Inflammatory macrophage (primary cell): ENCODE measurements around the gene CELSR3.
A peak's percentile ranks its signal among the peaks of the same experiment; 100 is the strongest.

Experiments used
- DNase-seq, 2 donors: peaks; one replicate each; pipeline ENCODE4 v3.0.0-alpha.2; 2020 to 2022

Gene CELSR3

DNA sequence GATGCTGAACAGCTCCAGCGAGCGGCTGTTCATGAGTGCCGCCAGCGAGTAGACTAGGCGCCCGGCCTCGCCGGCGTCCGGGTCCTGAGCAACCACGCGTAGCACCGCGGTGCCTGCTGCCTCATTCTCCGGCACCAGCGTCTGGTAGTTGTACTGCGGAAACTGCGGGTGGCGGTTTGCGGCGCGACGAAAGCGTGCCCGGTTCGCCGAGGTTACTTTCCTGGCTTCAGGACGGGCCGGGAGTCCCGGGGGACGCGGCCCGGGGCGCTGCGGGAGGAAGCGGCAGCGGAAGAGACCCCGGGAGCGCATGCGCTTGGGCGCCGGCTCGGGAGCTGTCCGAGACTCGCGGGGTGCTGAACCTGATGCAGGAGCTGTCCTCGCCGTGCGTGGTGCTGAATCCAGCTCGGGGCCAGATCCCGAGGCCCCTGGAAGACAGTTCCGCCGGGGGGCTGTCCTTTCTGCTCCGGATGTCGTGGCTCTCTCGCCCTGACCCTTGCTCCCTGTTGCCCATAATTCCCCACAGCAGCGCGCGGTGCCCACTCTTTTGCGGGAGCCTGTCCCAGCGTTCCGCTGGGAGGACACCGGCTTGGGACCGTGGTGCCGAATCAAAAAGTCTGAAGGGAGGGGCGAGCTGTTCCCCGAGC is 1.1 kb downstream of the CELSR3 start:
- peak; percentile 37 to 57 for DNase-seq

DNA sequence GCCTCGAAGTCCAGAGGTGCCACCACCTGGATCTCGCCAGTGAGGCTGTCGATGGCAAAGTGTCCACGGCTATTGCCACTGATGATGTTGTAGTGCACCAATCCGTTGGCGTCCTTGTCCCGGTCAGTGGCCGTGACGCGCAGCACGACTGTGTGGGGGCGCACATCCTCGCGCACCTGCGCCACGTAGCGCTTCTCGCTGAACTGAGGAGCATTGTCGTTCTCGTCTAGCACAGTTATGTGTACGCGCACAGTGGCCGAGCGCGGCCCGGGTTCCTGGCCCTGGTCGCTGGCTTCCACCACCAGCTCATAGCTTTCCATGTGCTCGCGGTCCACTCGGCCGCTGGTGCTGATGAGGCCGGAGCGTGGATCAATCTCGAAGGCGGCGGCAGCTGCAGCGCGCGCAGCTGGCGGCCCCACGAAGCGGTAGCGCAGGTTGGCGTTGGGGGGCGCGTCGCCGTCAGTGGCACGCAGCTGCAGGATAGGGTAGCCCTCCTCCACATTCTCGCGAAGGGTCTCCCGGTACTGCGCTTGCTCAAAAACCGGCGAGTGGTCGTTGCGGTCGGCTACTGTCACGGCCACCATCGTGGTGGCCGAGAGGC is 1.8 kb downstream of the CELSR3 start:
- no peak for DNase-seq

DNA sequence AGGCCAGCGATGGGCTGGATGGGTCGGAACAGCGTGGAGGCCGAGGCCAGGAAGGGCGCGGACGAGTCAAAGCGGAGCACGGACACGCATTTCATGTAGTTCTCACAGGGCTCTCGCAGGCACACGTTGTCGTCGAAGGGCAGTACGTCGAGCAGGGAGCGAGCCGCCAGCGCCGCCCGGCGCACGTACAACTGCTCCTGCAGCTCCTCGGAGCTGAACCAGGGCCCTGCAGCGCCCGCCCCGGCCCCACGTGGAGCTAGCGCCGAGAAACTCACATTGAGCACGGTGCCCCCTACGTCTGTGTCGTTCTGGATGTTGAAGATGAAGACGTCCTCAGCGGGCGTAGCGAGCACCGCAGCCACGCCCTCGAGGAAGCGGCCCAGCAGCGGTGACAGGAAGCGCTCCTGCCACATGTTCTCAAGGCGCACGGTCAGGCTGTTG is 5.8 kb downstream of the CELSR3 start:
- peak in 1 of 2 donors; percentile 19 for DNase-seq

DNA sequence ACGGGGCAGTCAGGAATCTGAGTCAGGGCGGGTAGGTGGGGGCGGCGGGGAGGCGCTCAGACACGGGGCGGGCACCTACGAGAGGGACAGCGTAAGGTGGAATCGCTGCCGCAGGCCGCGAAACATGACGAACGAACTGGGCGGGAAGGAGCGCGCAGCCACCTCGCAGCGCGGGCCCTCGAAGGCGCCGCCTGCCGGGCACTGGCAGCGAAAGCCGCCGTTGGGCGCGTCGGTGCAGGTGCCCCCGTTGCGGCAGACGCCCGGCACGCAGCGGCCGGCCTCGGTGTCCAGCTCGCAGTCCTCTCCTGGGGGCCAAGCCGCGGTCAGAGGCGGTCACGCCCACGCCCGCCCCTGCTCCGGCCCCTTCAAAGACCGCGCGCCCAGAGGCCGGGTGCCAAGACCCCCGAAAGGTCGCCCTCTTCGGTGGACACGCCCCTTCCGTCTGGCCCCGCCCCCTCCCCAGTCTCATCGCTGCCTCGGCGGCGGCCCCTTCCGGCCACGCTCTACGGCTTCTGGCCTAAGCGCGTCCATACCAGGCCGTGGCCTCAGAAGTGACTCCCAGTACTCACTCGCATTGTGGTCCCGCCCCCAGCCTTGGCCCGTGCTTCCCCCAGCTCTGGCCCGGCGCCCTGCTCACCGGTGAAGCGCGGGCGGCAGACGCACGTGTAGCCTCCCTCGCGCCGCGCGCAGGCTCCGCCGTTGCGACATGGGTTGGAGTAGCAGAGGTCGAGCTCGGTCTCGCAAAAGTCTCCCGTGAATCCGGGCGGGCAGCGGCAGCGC is 6.4 kb downstream of the CELSR3 start:
- peak; percentile 75 to 83 for DNase-seq

DNA sequence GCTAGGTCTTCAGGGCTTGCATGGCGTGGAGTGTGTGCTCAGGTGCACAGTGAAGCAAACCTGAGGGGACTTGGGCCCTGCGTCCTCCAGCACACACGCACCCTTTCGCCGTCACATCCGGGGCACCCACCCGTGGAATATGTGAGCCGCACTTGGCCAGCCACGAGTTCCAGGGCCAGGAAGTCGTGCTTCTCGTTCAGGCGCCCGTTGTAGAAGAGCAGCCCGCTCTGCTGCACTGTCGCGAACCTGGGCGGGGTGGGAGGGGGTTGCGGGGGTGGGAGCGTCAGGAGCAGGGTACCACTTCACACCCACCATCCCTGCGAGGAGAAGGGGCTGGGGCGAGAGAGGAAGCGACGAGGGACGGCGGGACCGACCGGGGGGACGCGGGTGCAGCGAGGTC is 7.1 kb downstream of the CELSR3 start:
- DNase-seq: peak in 1 of 2 donors; percentile 18

DNA sequence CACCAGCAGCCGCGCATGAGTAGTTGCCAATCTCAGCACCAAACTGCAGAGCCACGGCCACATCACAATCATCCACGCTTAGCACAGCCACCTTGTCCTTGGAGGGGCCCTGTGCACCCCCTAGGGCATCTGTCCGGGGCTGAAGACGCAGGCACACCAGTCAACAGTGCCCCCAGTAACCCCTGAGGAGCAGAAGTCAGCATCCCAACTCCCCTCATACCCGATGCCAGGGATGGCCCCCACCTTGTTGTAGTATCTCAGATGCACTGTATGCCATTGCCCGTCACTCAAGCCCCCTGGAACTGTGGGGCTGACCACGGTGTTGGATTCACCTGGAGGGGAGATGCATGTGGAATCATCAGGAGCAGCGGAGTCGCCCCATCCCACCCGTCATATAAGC is 7.6 kb downstream of the CELSR3 start:
- DNase-seq: no peak

DNA sequence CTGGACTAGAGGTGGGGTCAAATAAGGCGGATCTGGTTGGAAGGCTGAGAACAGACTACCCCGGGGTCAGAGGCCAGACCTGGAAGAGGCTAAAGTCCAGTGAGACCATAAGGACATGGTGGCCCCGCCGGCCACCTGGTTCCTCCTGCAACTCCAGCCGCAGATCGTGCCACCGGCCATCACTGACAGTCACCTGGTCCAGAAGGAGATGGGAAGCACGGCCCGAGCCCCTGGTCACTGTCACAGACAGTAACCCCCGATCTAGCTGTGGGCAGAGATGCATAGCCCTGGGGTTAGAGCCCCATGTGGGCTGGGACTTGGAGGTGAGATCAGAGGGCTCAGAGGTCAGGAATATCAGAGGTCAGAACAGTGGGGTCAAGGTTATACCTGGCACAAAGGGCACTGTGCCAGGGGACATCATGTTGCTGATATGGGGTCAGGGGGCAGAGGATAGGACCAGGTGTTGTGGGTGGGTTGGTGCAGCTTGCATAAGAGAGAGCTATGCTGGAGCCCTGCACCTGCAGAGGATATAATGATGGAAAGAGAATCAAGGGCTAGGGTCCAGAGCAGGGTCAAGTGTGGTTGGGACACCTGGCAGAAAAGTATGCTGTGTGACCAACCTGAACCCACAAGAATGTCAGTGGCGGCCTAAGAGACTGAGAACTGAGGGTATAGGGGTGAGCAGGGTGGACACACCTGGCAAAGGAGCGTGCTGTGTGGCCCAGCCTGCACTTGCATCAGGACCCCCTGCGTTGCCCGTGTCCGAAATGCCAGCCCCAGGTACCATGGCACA is 9.6 kb downstream of the CELSR3 start:
- DNase-seq: no peak

DNA sequence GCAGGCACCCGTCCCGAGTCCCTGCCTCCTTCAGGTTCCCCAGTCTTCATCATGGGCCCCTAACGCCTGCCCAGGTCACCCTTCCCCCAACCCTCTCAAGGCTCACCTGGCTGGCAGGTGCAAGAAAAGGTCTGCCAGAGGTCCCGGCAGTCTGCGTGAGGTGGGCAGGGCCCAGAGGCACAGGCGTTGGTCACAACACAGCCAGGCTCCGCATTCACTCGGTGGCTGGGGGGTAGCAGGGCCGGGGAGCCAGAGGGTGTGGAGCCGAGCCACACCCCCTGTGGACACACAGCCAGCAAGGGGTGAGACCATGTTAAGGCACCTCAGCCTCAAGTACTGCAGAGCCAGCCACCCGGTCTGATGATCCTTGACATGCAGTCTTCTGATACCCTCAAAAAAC is 10.9 kb downstream of the CELSR3 start:
- DNase-seq: no peak

DNA sequence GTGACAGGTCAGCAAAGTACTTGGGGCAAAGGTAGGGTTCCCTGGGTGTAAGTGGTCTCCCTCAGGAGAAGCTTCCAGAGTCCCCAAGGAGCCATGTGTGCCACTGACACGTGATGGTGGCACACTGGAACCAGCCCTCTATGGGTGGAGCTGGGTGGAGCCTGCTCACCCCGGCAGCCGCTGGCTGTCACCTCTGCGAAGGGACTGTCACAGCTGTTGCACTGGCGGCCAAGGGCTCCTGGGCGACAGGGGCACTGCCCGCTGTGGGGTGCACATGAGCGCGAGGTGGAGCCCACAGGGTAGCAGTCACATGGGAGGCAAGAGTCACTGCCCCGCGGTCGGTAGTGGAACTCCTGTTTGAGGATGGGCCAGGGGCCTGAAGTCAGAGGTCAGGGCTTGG is 12.0 kb downstream of the CELSR3 start:
- DNase-seq: no peak

DNA sequence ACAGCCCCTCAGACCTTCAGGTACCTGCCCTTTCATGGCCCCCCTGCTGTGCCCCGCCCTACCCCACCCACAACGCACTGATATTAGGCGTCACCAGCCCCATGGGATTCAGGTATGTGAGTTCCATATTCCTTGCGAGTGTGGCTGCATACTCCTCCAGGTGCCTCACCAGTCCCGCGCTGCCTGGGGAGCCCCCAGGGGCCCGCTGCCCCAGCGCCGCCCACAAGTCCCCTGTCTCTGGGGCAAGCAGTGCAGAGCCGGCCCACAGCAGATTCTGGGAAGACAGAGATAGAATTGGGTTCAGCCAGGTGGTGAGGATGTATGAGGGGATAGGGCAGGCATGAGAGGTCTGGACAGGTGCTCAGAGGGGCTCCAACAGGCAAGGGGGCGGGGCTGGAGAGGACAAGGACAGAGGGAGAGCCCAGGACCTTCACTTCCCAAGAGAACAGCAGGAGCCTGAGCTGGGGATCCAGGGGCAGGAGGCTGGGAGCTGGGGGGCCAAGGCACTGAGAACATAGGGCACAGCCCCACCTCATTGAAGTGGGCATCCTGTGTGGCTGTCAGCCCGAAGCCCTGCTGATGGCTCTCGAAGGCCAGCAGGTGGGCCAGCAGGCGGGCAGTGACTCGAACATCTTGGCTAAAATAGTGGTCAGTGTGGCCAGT is 14.4 kb downstream of the CELSR3 start:
- no peak for DNase-seq

DNA sequence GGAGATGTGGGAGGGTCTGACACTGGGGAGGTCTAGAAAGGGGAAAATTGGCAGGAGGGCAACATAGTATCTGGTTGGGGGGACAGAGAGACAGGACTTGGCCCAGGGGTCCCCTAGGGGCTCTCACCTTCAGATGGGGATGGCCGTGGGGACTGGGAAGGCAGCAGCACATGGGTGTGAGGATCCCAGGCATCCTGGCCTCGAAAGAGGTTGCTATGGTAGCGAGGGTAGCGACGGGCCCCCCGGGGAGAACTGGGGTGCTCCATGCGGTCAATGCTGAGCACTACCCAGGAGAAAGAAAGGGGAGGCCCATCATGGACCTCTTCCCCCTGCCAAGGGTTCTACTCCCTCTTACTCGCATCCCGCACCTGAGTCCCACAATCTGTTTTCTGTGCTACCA is 15.0 kb downstream of the CELSR3 start:
- no peak for DNase-seq

DNA sequence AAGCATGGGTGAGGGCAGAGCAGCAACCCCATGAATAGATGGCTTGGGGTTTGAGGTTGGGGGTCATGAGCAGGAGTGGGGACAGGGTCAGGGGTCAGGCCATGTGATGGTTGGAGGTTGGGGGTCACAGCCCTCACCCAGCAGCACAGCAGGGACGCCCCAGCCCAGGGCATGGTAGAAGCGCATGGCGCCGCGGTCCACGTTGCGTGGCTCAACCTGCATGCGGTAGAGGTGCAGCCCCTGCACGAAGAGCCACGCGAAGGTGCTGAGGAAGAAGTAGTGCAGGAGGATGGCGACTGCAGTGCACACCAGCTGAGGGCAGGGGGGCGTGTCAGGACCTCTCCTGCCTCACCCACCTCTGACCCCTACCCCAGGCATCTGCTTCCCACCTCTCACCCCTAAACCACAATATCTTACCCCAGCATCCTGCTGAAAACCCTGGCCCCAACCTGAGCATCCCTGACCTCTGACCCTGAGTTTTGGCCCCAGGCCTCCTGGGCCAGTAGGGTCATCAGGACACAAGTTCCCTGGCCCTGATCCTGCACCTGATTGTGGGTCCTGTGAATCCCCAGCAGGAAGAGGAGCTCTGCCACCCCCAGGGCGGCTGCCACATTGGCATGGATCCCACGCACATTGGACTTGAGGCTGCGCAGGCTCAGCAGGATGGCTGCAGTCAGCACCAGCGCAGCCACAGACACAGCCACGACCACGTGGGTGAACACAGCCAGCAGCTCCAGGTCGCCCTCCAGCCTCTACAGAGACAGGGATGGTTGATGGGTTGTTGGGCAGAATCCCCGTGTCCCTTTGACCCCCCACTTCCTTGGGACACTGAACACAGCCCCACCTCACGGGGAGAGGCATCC is 17.6 kb downstream of the CELSR3 start:
- no peak for DNase-seq

DNA sequence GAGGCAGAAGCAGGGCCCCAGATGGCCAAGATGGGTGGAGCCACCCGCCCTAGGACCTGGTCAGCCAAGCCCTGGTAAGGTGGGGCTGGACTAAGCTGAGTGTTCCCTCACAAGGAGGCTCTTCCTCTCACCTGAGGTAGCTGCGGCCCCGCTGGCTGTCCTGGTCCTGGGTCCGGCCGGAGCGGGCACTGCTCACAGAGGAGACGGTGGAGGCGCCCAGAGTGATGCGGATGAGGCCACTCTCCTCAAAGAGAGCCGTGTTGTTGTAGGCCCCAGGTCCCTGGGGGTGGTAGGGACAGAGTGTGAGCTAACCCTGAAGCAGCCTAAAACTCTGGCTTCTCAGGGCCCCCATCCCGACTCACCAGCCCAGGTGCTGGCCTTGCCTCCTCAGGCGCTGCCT is 20.1 kb downstream of the CELSR3 start:
- no peak for DNase-seq

DNA sequence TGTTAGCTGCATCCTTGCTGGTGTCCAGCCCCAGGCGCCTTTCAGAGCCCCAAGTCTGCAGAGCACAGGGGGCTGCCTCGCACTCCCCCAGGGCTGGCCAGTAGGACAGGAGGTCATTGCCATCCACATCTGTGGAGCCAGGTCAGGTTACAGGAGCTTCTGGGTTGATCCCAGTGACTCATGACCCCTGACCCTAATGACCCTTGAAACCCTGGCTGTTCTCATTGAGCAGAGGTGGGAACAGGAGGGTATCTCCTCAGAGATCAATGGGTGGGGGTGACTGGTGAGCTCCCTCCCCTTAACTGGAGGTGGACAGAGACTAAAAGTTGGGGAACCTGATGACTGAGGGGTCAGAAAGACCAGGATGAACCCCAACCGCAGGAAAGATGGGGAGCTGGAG is 21.3 kb downstream of the CELSR3 start:
- DNase-seq: no peak

DNA sequence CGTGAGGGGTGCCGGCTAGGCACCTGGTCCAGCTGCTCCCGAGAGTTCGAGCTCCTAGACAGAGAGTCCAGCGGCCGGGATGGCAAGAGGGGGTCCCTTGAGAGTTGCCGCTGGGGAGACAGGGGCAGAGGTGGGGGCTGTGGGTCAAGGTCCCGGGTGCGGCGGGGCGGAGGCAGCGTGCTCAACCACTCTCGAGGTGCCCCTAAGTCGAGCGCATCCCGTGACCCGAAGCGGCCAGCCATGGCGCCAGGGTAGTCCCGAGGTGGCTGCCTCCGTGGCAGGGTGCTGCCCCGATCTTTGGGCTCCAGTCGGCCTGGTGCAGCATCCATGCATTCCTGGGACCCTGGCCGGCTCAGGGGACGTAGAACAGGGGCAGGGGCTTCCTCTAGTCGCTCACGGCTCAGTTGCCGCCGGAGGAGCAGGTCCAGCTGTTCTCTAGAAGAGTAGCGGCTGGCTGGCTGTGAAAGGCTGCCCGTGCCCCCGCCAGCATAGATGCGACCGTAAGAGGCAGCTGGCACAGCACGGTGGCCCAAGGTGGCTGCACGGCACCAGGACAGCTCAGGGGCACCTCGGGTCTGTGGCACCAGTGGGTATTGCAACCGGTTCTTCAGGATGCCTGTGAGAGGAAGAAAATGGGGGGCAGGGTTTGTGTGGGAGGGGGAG is 22.6 kb downstream of the CELSR3 start:
- no peak for DNase-seq

DNA sequence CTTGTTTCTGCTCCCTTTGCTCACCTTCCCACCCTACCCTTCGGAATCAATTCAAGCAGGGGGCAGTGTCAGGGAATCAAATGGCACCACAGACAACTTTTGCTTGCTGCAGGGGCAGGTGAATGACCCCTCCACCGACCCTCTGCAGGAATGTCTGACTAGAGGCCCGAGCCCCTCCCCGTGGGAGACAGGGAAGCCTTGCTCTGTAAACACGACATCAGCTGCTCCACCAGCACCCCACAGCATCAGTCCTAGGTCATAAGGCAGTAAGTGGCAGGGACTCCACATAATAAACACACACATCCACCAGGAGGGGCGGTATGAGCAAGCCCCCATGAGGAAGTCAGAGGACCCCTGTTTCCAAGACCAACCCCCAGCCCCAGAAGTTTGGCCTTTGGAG is 25.4 kb downstream of the CELSR3 start:
- no peak for DNase-seq

DNA sequence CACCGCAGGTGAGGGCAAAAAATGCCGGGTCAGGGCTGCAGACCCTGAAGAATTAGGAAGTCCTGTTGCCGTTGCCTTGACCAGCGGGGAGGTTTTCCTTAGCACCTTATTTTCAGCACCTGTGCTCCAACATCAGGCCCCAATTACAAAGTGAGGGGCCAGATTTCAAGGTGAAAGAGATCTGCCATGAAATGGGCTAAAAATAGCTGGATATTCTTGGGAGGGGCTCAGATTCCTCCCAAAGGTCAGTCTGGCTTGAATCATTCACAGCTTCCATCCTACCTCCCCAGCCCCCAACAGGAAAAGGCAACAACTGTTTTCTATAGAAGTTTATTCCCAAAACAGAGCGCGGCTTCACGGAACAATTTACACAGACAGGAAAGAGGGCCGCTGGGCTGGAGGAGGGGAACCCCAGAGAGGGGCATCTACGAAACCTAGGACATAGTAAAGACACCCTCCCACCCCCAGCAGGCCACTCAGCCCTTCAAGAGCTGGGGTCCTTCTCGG is 26.5 kb downstream of the CELSR3 start:
- no peak for DNase-seq

DNA sequence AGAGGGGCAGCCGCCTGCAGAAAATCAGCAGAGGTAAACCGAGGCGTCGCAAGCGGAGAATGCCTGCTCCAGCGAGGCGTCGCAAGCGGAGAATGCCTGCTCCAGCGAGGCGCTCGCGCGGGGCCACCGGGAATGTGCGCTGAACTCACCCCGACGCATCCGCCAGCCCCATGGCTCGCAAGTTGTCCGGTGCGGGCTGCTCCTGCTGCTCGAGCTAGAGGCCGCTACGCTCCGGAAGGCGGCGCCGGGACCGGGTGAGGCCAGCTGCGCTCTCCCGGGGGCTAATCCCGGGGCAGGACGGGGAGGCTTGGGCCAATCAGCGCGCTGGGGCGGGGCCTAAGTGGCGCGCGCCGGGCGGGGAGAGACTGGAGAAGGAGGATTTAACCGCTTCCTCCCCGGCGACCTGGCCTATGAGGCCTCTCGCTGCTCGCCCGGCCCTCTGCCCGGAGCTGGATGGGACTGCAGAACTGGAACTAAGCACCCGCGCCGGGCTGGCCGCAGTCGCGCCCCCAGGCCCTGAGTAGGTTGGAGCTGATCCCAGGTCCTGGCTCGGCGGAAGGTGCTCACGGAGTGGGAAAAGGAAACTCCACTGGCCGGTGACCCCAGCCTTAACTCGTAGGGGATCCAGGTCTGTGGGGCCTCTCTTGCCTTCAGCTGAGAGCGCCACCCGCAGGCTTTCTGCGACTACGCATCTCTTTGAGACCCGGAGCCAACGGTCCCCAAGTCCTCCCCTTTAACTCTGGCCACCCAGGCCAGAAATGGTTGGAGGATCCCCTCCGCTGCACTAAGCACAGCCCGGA is 27.3 kb downstream of the CELSR3 start, which contains the start of gene SLC26A6:
TSS of gene SLC26A6 (minus strand) at position 240 of the 800 bp plus-strand sequence. CDS start at position 172, 68 bp downstream.
- peak; percentile 96 to 97 for DNase-seq

DNA sequence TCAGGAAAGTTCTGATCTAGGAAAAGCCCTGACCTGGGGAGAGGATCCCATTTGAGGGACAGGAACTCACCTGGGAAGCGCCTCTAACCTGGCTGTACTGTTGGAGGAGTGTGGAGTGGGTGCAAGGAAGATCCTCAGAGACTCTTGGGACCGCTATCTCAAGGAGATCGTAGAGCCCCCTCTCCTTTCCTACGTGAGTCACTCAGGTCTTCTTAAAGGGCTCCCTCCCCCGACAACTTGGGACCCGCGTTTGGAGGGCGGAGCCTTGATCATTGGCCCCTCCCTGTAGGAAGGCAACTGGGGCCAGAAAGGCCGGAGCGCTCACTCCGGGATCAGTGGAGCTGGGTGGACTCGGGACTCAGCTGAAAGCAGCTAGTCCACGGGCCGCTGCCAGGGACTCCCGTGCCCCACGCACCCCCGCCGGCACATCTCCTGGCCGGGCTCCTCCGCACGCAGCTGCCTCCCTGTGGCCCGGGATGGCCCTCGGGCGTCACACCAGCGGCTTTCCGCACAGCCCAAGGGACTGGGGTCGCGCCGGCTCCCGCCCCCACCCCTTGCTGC is 27.9 kb downstream of the CELSR3 start:
- DNase-seq: peak; percentile 25 to 34
